SU-DHL-6 (cell line): ENCODE results near the gene RHEBL1.
A peak's percentile ranks its signal among the peaks of the same experiment; 100 is the strongest.

Experiments
- H2AFZ ChIP-seq: fragments of 200-600 bp; sonication (generic); 2 replicates; pipeline ENCODE4 v1.6.1; 2014; ENCODE audit warnings: low read depth, mild to moderate bottlenecking, moderate library complexity, mixed read lengths, antibody characterized with exemption, low read length; ENCODE audit not compliant: severe bottlenecking
- H3F3A ChIP-seq: fragments of 200-600 bp; shearing (Covaris generic); 2 replicates; pipeline ENCODE4 v1.6.0; 2016; ENCODE audit warnings: antibody characterized with exemption, mild to moderate bottlenecking; ENCODE audit not compliant: insufficient read depth
- H3K27ac ChIP-seq: fragments of 200-600 bp; sonication (generic); 2 replicates; pipeline ENCODE4 v1.5.1; 2016; ENCODE audit warnings: low read depth, mild to moderate bottlenecking, low read length, moderate library complexity, mixed read lengths
- H3K27me3 ChIP-seq: fragments of 200-600 bp; sonication (generic), shearing (Covaris generic); 2 replicates; pipeline ENCODE4 v1.6.0; 2014; ENCODE audit warnings: mild to moderate bottlenecking, low read length
- H3K36me3 ChIP-seq: fragments of 200-600 bp; sonication (generic); 2 replicates; pipeline ENCODE4 v1.6.1; 2014; ENCODE audit warnings: mild to moderate bottlenecking, low read length, mixed read lengths
- H3K4me2 ChIP-seq: fragments of 300-600, 200-600 bp; shearing (Covaris generic), sonication (generic); 2 replicates; pipeline ENCODE4 v1.6.0; 2014; ENCODE audit warnings: low read length, low read depth, mild to moderate bottlenecking; ENCODE audit not compliant: poor library complexity, severe bottlenecking
- H3K4me3 ChIP-seq: fragments of 200-600 bp; sonication (generic); 2 replicates; pipeline ENCODE4 v1.5.1; 2014; ENCODE audit warnings: antibody characterized with exemption, low read length, mild to moderate bottlenecking, mixed read lengths; ENCODE audit not compliant: insufficient read depth, poor library complexity, severe bottlenecking
- H3K79me2 ChIP-seq: fragments of 200-600 bp; sonication (generic); 2 replicates; pipeline ENCODE4 v1.6.1; 2014; ENCODE audit warnings: mild to moderate bottlenecking, low read length, moderate library complexity; ENCODE audit not compliant: insufficient read depth
- H3K9ac ChIP-seq: fragments of 200-600 bp; sonication (generic); 2 replicates; pipeline ENCODE4 v1.7.0; 2014; ENCODE audit warnings: mild to moderate bottlenecking, low read length
- H3K9me2 ChIP-seq: fragments of 200-600 bp; sonication (generic); replicated peaks from 2 replicates; pipeline ENCODE4 v1.6.1; 2014; ENCODE audit warnings: low read length; ENCODE audit not compliant: insufficient read depth
- H3K9me3 ChIP-seq: fragments of 200-600 bp; sonication (generic); 2 replicates; pipeline ENCODE4 v1.6.1; 2014; ENCODE audit warnings: low read length, mixed read lengths; ENCODE audit not compliant: insufficient read depth
- H4K20me1 ChIP-seq: fragments of 200-600 bp; sonication (generic); 2 replicates; pipeline ENCODE4 v1.6.1; 2014; ENCODE audit warnings: low read depth, mild to moderate bottlenecking, antibody characterized with exemption, low read length, moderate library complexity, mixed read lengths
- CTCF ChIP-seq: fragments of 200-600 bp; sonication (generic); IDR thresholded peaks from one replicate; pipeline ENCODE4 v1.5.1; 2017; ENCODE audit warnings: antibody characterized with exemption, mild to moderate bottlenecking, low read length, moderate library complexity; ENCODE audit not compliant: insufficient read depth, poor library complexity, severe bottlenecking
- EZH2phosphoT487 ChIP-seq: fragments of 200-600 bp; sonication (generic), shearing (Covaris generic); conservative IDR thresholded peaks from 2 replicates; pipeline ENCODE4 v1.6.1; 2018; ENCODE audit warnings: mild to moderate bottlenecking, antibody characterized with exemption, low read length, moderate library complexity, mixed read lengths

The RHEBL1 gene

GRCh38 chr12:49069507-49070346, at the start of gene RHEBL1:
Gene RHEBL1 (minus strand): TSS chr12:49069979. CDS start chr12:49069785, 194 bp downstream.
- no peaks in the 10 kb centered on the region for H3K9me2 ChIP-seq
- peak within 1 kb of the TSS; percentile 100 for H2AFZ ChIP-seq
- peak within 1 kb of the TSS; percentile 95 for H3K4me3 ChIP-seq
- TF ChIP-seq EZH2phosphoT487: no peak
- no peak for TF ChIP-seq CTCF
- peak within 1 kb of the TSS; percentile 71 for H3K9ac ChIP-seq
- H3K9me3 ChIP-seq: no peaks in the 10 kb centered on the region
- peak within 1 kb of the TSS; percentile 22; the same call in 1 of the 2 replicates for H3K27ac ChIP-seq
- peak within 1 kb of the TSS; percentile 76 for H3K4me2 ChIP-seq
- H3K79me2 ChIP-seq: no peaks in the 10 kb centered on the region
- H3K36me3 ChIP-seq: no peaks in the 10 kb centered on the region
- no peaks in the 10 kb centered on the region for H3K27me3 ChIP-seq
- H4K20me1 ChIP-seq: no peaks in the 10 kb centered on the region
- H3F3A ChIP-seq: no peaks in the 10 kb centered on the region; the same call in 1 of the 2 replicates

GRCh38 chr12:49111206-49111605, 41.4 kb upstream of the RHEBL1 start:
- Histone ChIP-seq H3F3A (no peaks in the 10 kb centered on the region), H3K36me3 (no peaks in the 10 kb centered on the region), H4K20me1 (no peaks in the 10 kb centered on the region), H3K4me2 (peak overlapping the region; percentile 76), H2AFZ (peak overlapping the region; percentile 96), H3K9ac (peak overlapping the region; percentile 73), H3K27ac (peak overlapping the region; percentile 18; the same call in 1 of the 2 replicates), H3K9me2 (no peaks in the 10 kb centered on the region), H3K27me3 (no peaks in the 10 kb centered on the region), H3K79me2 (no peaks in the 10 kb centered on the region), H3K9me3 (no peaks in the 10 kb centered on the region), H3K4me3 (peak overlapping the region; percentile 55)
- TF ChIP-seq EZH2phosphoT487 (no peak), CTCF (no peak)

- no peaks in the 10 kb centered on the region for H3K27me3 ChIP-seq
- peak within 1 kb of the TSS; percentile 93 for H3K4me3 ChIP-seq
- no peaks in the 10 kb centered on the region for H3K36me3 ChIP-seq
- peak within 1 kb of the TSS; percentile 98 for H2AFZ ChIP-seq
- H3K9ac ChIP-seq: peak within 1 kb of the TSS; percentile 73
- no peaks in the 10 kb centered on the region for H3K9me3 ChIP-seq
- no peaks in the 10 kb centered on the region for H4K20me1 ChIP-seq
- H3K9me2 ChIP-seq: no peaks in the 10 kb centered on the region
- H3K27ac ChIP-seq: peak within 1 kb of the TSS; percentile 18; the same call in 1 of the 2 replicates
- H3F3A ChIP-seq: no peaks in the 10 kb centered on the region
- no peaks in the 10 kb centered on the region for H3K79me2 ChIP-seq
- peak within 1 kb of the TSS; percentile 98 for H3K4me2 ChIP-seq
- TF ChIP-seq CTCF: no peak
These were observed 40.8 kb upstream of the RHEBL1 start, which contains the start of gene LMBR1L for GRCh38 chr12:49110464-49111155. Gene LMBR1L (minus strand): TSS chr12:49110847. CDS start chr12:49110555, 292 bp downstream.
